GM18907 (cell line): ENCODE results near the gene VAMP5.
"Not testable (repeated sequence)": the region's sequence is repeated elsewhere in the genome, so short reads cannot be mapped to it uniquely, and the experiment has no call there.

Experiments used
- ATAC-seq: cut with Tn5 transposase; IDR thresholded peaks from one replicate; pipeline ENCODE4 v1.9.1; 2021; ENCODE audit warnings: mild to moderate bottlenecking, moderate library complexity; ENCODE audit not compliant: unreplicated experiment

The VAMP5 gene

DNA sequence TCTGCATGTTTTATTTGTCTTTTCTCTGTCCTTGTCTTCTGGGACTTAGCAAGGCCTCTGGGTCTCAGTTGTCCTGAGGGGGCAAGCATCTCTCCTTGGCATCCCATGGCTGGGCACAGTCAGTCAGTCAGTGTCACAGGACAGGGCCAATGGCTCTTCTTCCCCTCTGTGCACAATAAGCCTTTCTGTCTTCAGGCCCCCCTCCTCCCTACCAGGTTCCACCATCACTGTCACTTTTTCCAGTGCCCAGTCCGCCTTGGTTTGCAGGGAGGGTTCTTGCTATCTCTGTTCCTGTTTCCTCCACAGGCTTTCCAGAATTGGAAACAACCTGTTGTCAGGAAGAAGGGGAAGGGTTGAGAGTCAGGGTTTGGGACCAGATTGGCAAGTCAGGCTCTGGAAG, 1.7 kb upstream of the VAMP5 start:
- ATAC-seq, result no peak

DNA sequence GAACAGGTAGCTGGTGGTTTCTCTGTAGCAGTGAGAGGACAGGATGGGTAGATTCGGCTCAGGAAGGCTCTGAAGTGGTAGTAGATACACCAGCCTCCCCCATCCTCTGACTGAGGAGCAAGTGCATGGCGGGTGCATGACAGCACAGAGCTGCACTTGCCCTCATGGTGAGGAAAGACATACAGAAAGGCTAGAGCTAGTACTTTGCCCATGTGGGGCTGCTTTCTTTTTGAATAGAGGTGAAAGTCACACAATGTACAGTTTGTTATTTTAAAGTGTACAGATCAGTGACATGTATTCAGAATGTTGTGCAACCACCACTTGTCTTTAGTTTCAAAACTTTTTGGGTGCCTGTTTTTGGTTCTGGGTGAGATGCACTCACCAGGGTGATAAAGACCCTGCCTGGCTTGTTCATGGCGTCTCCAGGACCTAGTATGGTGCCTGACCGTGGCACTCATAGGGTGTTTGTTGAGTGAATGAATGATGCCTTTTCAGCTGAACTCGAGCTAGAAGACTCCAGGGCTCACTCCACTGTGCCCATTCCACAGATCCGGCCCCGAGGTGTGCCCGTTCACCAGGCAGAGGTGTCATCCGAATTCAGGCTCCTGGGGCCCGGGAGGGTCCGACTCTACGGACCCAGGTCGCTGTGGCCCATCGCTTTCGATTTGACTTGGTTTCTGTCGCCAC, 421 bp upstream of the VAMP5 start:
- ATAC-seq, result peak; percentile 18

DNA sequence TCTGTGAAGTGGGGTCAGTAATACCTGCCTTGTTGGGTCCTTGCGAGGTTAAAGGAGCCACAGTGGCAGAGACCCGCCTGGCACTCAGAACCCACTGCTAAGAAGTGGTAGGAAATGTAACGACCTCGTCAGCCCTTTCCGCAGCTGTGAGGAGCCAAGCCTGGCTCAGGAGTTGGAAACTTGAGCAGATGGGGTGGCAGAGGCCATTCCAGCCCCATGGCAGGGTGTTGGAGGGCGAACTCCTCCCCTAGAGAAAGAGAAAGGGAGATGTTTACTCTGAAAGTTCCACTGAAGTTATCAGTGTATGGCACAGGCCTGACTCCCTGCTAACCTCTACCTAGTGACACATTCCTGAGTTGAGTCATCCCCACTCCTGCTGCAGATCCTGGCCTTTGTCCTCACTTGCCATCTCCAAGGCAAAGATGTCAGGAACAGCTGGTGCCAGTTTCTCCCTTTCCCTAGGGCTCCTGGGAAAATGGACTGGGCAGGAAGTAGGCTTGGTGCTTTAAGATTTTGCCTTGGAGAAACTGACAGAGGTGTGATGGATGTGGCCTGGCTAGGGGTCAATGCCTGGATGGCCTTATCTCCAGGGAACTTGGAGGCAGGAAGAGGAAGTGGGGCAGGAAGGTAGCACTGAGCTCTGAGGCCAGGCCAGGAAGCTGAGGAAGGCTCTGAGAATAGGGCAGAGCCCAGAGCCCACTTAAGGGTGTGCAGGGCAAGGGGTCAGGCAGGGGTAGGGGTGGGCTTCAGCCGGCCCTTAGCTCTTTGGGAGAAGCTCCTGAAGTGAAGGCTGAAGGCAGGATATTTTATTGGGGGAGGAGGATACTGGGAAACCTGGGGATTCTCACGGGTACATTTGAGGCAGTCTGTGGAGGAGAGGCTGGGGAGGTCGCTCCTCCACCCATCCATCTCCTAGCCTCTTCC, 888 bp downstream of the VAMP5 start:
- peak; percentile 45 for ATAC-seq

DNA sequence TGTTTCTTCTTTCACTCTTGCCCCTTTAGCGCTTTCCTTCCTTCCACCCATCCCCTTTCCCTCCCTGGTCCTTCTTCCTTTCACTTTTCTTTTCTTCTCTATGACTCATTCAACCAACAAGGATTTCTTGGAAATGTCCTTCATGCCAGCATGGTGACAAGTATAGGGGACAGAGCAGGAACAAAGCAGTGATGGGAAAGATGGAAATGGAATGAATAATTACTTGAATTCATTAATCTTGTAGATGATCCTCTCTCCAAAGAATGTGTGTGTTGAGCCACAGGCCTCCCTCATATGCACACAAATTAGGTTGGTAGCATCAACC, 1.5 kb downstream of the VAMP5 start:
- ATAC-seq, result no peak

DNA sequence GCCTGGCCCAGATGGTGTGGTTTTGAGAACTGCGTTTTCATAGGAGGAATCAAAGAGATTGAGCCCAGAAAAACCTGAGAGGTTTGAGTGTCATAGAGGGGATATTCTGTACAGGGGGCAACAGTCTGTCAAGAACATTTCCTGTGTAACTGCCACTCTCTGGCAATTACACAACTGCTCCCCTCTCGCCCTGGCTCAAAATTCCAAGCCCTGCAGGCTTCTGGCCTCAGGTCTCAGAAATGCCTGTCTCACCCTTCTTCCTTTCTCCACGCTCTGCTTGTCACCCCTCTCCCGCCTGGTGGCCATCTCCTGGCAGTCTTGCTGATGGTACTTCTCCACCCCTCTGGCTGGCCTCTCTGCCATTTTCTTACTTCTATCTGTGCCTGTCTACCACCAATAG, 4.0 kb downstream of the VAMP5 start:
- no peak for ATAC-seq

DNA sequence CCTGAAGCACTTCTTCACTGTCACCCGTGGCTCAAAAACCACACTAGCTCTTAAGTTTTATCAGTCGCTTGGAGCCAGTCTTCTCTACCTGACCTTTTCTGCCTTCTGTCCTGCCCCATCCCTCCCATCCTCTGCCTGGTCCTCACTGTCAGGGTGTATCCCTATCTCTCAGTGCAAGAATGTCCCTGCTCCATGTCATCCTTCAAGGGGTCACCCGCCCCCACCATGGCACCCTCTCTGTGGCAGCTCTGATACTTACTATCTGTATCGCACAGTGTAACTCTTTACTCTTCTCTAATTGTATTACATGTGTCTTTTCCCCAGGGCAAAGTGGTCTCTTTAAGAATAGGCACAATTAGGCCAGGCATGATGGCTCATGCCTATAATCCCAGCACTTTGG, 4.4 kb downstream of the VAMP5 start:
- ATAC-seq, result no peak

DNA sequence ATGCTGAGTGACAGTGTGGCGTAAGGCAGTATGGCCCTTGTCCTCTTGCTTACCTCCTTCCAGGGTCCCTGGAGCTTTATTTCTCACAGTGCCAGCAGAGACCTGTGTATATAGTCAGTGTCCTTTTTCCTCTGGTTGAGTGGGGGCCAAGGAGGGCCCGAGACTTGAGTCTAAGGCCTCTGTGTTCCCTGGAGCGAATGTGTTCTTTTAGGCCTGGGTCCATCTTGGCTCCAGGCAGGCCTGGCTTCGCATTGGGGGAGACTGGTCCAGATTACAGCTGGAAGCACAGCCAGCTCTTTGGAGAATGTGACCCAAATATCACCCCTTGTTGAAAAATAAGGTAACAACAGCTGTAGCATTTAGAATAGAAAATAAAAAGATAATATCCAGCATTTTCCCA, 5.0 kb downstream of the VAMP5 start:
- no peak for ATAC-seq

DNA sequence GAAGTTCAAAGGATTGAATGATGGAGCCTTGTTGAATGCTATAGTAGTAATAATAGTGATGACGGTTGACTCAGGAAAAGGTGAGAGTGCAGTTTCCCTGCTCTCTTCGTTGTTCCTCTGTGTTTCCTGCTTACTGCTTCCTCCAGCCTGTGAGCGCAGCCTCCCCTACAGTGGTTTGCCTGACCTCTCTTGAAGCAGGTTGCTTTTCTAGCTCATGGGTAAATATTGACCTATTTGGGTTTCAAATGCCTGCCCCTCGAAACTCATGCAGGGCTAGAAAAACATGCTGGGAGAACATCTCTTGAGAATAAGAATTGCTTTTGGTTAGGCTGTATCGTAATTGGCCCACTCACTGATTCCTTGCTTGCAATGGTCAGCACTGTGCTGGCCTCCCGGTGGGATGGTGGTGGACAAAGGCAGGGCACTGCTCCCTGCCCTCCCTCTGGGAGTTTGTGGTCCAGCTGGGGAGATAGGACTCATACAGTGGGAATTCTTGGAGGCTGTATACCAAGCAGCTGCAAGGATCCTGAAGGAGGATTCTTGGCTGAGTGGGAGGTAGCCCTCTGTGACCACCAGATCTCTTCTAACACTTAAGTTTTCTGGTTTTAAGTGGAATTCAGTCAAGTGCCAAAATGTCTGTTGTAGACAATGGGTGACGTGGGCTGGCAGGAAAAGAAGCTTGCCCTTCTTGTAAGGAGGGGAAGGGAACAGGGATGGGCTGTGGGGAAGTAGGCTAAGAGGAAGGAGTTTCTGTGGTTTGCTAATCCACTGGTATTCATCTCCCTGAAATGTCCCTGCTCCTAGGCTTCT, 6.0 kb downstream of the VAMP5 start:
- no peak for ATAC-seq

DNA sequence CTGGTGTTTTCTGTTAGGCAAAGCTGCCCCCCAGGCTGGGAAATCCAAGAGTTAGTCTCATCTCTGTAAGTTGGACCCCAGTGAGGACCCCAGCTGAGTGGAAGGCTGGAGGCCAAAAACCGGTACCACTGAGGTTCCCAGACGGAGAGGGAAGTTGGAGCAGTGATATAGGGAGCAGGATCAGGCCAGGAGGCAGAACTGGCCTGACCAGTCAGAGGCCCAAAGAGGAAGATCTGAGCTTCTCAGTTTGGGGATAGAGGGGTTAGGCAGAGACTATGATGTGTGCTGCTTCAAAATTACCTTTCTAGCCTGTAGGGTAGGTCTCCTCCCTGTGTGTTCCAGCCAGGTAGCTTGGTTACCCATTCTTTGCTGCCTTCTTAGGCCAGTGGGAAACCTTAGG, 6.7 kb downstream of the VAMP5 start:
- no peak for ATAC-seq

DNA sequence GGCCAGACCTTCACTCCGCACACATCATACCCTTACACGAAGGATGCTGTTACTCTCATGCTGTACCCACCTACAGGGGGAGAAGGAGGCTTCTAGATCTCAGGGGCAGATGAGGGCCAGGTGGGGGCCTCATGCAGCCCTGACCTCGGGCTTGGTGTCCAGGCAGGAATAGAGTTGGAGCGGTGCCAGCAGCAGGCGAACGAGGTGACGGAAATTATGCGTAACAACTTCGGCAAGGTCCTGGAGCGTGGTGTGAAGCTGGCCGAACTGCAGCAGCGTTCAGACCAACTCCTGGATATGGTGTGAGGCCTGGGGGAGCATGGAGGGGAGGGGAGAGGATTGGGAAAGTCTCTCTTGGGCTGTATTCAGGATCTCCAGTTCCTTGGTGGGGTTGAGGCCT, 7.3 kb downstream of the VAMP5 start:
- no peak for ATAC-seq

DNA sequence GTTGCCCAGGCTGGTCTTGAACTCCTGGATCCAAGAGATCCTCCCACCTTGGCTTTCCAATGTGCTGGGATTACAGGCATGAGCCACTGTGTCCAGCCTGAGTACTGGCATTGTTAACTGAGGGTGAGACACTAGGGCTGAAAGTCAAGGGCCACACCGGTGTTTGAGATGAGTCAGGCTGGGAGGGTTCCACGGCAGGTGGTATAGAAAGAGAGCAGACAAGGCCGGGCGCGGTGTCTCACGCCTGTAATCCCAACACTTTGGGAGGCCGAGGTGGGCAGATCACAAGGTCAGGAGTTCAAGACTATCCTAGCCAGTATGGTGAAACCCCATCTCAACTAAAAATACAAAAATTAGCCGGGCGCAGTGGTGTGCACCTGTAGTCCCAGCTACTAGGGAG, 8.1 kb downstream of the VAMP5 start:
- not testable (repeated sequence) for ATAC-seq

DNA sequence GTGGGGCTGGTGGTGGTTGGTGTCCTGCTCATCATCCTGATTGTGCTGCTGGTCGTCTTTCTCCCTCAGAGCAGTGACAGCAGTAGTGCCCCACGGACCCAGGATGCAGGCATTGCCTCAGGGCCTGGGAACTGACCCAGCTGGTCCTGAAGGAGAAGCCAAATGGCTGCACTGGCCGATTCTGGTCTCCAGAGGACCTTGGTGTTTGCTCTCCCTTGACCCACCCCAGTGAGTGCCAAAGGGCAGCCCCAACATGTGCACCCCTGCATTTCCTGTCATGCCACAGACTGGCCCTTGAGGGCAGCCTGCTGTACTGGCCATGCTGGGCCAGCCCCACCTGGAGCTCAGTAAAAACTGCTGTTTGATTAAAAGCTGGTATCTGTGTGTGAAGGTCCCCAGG, 8.8 kb downstream of the VAMP5 start:
- ATAC-seq, result no peak

DNA sequence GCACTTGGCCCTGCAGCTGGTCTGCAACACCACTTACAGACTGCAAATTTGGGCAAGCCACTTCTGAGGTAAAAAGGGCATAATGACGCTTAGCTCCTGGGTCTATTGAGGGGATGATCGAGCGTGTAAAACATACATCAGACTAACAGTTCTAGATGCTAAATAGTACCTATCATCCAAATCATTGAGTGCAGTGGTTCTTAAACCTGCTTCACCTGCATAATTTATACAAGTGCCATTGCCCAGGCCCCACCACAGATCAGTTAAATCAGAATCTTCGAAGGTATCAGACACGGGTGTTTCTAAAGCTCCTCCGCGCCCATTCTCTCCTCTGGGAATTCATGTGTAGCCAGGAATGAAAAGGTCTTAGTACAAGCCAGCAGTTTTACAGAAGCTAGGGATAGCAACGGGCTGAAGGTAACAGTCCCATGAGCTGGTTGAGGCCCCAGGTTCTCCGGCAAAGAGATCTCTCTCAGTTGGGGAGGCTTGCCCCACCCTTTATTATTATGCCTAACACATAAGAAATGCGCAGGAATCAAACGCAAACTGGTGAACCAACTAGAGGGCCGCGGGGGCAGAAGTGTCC, 10.6 kb downstream of the VAMP5 start:
- ATAC-seq, result peak; percentile 2

DNA sequence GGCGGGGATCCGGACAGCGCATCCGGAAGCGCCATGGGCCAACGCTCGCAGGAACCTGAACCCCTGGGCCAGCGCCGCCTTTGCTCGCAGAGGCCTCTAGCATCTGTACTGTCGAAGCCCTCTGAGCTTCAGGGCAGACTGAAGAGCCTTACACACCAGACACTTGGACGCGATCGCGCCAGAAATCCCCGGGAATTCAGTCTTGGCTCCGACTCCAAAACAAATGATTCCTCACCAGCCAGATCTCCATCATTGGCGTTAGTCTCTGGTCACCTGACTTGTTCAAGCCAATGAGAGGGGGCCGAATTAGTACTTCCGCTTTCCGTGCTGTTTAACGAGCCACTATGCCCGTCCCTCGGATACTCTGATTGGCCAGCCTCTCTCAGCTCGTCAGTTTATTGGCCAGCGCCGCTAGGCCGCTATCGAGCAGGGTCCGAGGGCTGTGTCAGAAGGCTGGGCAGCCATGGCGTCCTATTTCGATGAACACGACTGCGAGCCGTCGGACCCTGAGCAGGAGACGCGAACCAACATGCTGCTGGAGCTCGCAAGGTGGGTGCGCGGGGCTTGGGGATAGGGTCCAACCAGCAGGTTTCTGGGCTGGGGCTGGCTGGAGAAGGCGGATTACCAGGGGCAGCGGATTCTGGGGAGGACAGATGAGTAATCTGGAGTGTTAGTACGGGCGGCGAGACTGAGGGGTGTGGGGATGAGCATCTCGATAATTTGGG, 11.2 kb downstream of the VAMP5 start, which contains the start of gene RNF181:
TSS of gene RNF181 (plus strand) at position 445 of the 725 bp plus-strand sequence. CDS start at position 464, 19 bp downstream.
- ATAC-seq, result peak; percentile 99

DNA sequence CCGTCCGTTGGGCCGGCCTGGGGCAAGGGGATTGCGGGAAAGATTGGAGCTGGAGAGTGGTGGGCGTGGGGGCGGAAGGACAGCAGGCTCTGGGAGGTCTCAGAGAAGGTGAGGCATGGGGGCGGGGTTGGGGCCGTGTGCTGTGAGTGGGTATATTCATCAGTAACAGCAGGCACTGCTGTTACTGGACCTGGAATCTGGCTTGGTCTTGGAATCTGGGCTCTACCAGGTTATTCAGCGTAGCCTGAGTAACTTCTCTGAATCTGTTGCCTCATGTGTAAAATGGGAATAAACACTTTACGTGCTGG, 11.7 kb downstream of the VAMP5 start:
- peak; percentile 4 for ATAC-seq

DNA sequence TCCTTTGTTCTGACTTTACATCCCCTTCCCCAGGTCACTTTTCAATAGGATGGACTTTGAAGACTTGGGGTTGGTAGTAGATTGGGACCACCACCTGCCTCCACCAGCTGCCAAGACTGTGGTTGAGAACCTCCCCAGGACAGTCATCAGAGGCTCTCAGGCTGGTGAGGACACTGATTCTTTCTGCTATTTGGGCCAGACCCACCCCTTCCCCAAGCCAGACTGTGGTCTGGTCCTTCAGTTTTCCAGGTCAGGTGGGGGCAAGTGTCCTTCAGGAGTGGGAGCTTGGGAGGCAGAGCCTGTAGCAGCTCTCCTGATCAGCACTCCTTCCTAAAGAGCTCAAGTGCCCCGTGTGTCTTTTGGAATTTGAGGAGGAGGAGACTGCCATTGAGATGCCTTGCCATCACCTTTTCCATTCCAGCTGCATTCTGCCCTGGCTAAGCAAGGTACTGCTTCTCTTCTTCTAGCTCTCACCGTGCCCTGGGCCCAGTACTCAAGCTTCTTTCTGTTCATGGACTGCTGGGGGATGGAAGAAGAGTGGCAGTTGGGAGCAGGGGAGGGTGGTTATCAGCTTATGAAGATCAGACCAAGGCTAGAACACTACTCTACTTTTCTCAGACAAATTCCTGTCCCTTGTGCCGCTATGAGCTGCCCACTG, 12.4 kb downstream of the VAMP5 start:
- ATAC-seq, result no peak

DNA sequence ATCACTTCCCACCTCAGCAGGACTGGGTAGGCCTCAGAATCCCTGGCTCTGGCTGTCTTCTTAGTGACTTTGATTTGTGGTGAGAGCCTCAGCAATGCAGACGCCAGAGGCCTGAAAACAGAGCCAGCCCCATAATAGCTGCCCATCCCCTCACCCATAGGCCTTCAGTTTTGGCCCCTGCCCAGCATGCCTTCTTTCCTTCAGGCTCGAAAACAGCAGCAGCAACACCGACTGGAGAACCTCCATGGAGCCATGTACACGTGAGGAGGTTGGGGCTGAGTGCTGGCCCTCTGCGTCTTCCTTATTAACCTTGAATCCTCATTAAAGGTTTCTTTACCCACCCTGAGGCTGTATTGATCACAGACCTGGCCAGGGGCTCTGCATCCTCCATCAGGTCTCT, 13.0 kb downstream of the VAMP5 start:
- no peak for ATAC-seq

DNA sequence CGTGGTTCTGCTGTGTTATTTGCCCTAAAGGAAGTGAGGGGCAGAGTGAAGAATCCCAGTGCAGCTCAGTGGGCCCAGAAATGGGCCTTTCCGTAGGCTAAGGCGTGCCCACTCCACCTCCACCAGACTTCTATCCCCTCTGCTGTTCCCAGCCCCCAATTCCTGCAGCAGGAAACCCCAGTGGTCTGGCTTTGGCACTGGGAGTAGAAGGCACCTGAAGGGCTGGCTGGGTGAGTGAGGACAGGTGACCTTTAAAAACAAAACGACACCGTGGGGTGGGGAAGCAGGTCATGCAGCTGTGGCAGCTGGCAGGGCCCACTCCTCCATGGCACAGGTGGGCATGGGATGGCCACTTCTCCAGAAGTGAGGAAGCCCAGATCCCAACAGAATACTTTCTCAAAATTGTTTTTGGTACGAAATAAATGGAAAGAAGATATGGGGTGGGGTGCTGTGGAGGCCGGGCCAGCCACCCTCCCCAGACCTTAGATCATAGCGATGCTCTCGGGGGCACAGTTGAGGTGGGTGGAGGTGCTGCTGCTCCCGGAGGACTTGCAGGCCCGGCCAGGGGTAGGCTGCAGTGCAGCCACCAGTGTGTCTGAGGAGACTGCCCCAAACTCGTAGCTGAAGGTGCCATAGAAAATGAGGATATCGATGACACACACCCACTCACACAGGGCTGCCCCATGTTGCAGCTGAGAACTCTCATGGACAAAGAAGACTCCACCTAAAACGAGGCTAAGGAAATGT, 14.5 kb downstream of the VAMP5 start:
- ATAC-seq, result no peak

DNA sequence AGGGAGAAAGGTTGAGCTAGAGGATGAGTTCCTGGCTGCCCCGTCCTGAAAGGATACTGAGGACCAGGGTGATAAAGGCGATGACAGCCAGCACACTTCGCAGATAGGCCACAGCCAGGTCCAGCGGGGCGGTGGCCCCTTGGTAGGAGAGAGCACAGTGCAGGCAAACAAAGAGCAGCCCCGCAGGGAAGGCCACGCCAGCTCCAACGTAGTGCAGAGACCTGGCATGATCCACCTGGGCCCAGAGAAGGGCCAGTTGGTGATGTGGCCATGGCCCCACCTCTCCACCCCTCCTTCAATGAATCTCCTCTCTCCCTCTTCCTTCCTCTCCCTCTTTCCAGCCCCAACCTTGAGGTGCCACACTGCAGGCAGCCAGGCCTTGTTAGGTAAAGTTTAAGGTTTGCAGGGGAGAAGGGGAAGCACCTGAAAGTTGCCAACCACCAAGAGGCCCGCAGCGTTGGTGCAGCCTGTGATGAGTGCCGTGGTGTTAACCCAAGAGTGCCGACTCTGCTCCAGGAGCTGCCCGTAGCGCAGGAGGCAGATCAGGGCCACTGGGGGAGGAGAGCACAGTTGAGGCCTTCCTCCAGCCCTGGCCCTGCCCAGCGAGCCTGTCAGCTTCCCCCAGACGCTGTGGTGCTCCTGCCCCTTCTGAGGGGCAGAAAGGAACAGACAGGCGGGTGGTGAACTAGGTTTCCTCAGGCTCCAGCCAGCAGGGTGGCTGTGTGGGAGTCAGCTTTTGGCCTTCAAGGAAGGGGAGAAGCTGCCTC, 15.4 kb downstream of the VAMP5 start:
- ATAC-seq, result no peak
